Heart left ventricle (tissue), 13 donors: ENCODE data around the gene TMEM72.

Experiments
- POLR2A ChIP-seq, 2 donors: fragments of 450-650 bp; IDR thresholded peaks; one replicate each; pipeline ENCODE4 v1.6.1; 2017; ENCODE audit warnings: antibody characterized with exemption in 2 of 2, mild to moderate bottlenecking in 2 of 2, moderate library complexity in 2 of 2
- TF ChIP-seq, protein P1 (sequence below), 12 donors: fragments of 200-600 bp; sonication (generic) in 4 of 12; IDR thresholded peaks; one replicate each; pipeline versions ENCODE4 v1.5.0 to v1.8.0; 2018 to 2022; ENCODE audit warnings: antibody characterized with exemption in 12 of 12, mild to moderate bottlenecking in 5 of 12
- donor health status: ischemic (EF 13 %, LVEDD 7.1; RV severe dilation, severe dysfunction).
- donor health status: DM: no; HTN: yes; CAD: no.
- donor health status: DM: no; HTN: no; CAD: no.
- donor health status: ischemic (EF 25% LVEDD 6.9; RV normal size, moderate dysfunction).
- donor health status: ischemic (EF 25% LVEDD 5.7; RV mildly dilated, moderate dysfunction).
- donor health status: ischemic (EF 35%, LVEDD 5.7; RV mildly dilated, moderate dysfunction).
- donor health status: nonischemic (EF 11% LVEDD 7.7; RV severe dilation, severe dysfunction).
- donor health status: DM: yes; HTN: yes; CAD: no.
- donor health status: PGD.
- donor health status: ischemic (EF 29% LVEDD 5.4; RV normal size, mild dysfunction).
- donor health status: nonischemic (EF 23%, LVEDD 6.1; RV moderate dilation, normal function).

DNA sequence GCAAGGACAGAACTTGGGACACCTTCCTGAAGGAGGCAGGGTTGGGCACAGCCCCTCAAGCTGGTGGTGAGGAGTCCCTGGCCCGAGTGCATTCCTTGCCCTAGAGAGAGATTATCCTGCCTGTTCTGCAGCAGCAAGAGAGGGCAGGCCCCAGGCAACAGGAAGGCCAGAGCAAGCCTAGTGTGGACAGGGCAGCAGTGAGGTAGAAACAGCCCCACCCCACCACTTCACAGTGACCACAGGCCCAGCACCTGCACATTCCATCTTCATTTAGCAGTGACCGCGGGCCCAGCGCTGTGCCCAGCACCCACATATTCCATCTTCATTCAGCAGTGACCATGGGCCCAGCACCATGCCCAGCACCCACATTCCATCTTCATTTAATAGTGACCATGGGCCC is 16.4 kb upstream of the TMEM72 start:
- TF ChIP-seq, protein P1, sequence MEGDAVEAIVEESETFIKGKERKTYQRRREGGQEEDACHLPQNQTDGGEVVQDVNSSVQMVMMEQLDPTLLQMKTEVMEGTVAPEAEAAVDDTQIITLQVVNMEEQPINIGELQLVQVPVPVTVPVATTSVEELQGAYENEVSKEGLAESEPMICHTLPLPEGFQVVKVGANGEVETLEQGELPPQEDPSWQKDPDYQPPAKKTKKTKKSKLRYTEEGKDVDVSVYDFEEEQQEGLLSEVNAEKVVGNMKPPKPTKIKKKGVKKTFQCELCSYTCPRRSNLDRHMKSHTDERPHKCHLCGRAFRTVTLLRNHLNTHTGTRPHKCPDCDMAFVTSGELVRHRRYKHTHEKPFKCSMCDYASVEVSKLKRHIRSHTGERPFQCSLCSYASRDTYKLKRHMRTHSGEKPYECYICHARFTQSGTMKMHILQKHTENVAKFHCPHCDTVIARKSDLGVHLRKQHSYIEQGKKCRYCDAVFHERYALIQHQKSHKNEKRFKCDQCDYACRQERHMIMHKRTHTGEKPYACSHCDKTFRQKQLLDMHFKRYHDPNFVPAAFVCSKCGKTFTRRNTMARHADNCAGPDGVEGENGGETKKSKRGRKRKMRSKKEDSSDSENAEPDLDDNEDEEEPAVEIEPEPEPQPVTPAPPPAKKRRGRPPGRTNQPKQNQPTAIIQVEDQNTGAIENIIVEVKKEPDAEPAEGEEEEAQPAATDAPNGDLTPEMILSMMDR (IDR thresholded peaks at IDR 0.05), result no peak
- TF ChIP-seq POLR2A (IDR thresholded peaks at IDR 0.05), result no peak
